A549 (cell line): ENCODE results near the gene DCAF7. TPM values are rescaled to one million over a fixed set of nuclear protein-coding genes. Genes with fewer than 3 reads are reported as not detected.

ENCODE experiments used
- ATAC-seq, 2 experiments: fragments of 200-7000 bp in 1 of 2; fragments of >200 bp in 1 of 2; cut with Nextera tagmentation in 1 of 2; cut with Tn5 transposase in 1 of 2; 3 replicates each; pipeline versions ENCODE4 v1.8.0 to v1.9.1; 2018 to 2020; ENCODE audit warnings: mild to moderate bottlenecking in 1 of 2, moderate library complexity in 1 of 2
- CTCF ChIA-PET: fragments of 300-600 bp; sonication (Branson Sonifier 250); formaldehyde crosslinking; extraction: SDS; loops from one replicate; lab custom pipeline; 2021; ENCODE audit warnings: antibody characterized with exemption, inconsistent platforms; lab: Yijun Ruan, JAX
- POLR2A ChIA-PET: fragments of 350-600 bp; formaldehyde crosslinking; extraction: SDS; loops from one replicate; lab custom pipeline; 2021; ENCODE audit warnings: antibody characterized with exemption, inconsistent platforms; lab: Yijun Ruan, JAX
- DNase-seq, 2 experiments: peaks; one replicate each; pipeline versions ENCODE4 v3.0.0 to v3.0.0-alpha.2; 2011 to 2016; ENCODE audit warnings: low read depth in 1 of 2, low spot score in 1 of 2
- FAIRE-seq: peaks from 2 replicates; lab custom pipeline; 2011; peaks lifted over from hg19 to GRCh38; lab: Jason Lieb, UNC
- H3K27ac ChIP-seq, 2 experiments: fragments of >200 bp; sonication (Bioruptor Twin); formaldehyde crosslinking; 3 replicates each; pipeline ENCODE4 v1.5.1; 2016 to 2017
- H3K4me1 ChIP-seq: fragments of >200 bp; sonication (Bioruptor Twin); formaldehyde crosslinking; 3 replicates; pipeline ENCODE4 v1.6.1; 2016
- H3K4me2 ChIP-seq: fragments of >200 bp; sonication (Bioruptor Twin); formaldehyde crosslinking; 3 replicates; pipeline ENCODE4 v1.6.1; 2016
- H3K4me3 ChIP-seq: fragments of >200 bp; sonication (Bioruptor Twin); formaldehyde crosslinking; 3 replicates; pipeline ENCODE4 v1.5.1; 2016
- H3K9me3 ChIP-seq: fragments of >200 bp; sonication (Bioruptor Twin); formaldehyde crosslinking; 3 replicates; pipeline ENCODE4 v1.6.1; 2016
- CEBPB ChIP-seq, 2 experiments: fragments of >200 bp in 1 of 2; sonication (Bioruptor Twin) in 1 of 2; formaldehyde crosslinking in 1 of 2; IDR thresholded peaks; 2 replicates each; pipeline ENCODE4 v1.6.1; 2012 to 2016
- EP300 ChIP-seq, 2 experiments: fragments of >200 bp; sonication (Bioruptor Twin); formaldehyde crosslinking; IDR thresholded peaks; 2 replicates in 1 of 2; 3 replicates in 1 of 2; pipeline ENCODE4 v1.6.1; 2016 to 2017
- ESRRA ChIP-seq: fragments of 150-350 bp; IDR thresholded peaks from 2 replicates; pipeline ENCODE4 v1.6.1; 2014; ENCODE audit warnings: mild to moderate bottlenecking, low read length, borderline replicate concordance
- FOSL2 ChIP-seq, 2 experiments: fragments of 450-650 bp in 1 of 2; fragments of >200 bp in 1 of 2; sonication (Bioruptor Twin) in 1 of 2; formaldehyde crosslinking; IDR thresholded peaks; 2 replicates each; pipeline versions ENCODE4 v1.5.0 to v1.6.1; 2016 to 2020; ENCODE audit warnings: mild to moderate bottlenecking in 1 of 2, moderate library complexity in 1 of 2
- GATA3 ChIP-seq: IDR thresholded peaks from 2 replicates; pipeline ENCODE4 v1.6.1; 2012; ENCODE audit warnings: borderline replicate concordance
- HOXB5 ChIP-seq: fragments of 250-450 bp; sonication (Bioruptor Pico); IDR thresholded peaks from 2 replicates; pipeline ENCODE4 v1.5.0; 2020; ENCODE audit warnings: mild to moderate bottlenecking, moderate library complexity
- MAFK ChIP-seq: fragments of 450-650 bp; IDR thresholded peaks from 2 replicates; pipeline ENCODE4 v1.6.1; 2014; ENCODE audit not compliant: partially characterized antibody
- MYC ChIP-seq: IDR thresholded peaks from 2 replicates; pipeline ENCODE4 v1.6.1; 2012; ENCODE audit warnings: mild to moderate bottlenecking, inconsistent platforms, low read length, improper control_type of control experiment, borderline replicate concordance
- PHF8 ChIP-seq: fragments of 200-600 bp; sonication (generic); IDR thresholded peaks from 2 replicates; pipeline ENCODE4 v1.6.1; 2016; ENCODE audit warnings: low read depth, mild to moderate bottlenecking, antibody characterized with exemption, moderate library complexity, borderline replicate concordance
- RAD21 ChIP-seq, 2 experiments: fragments of >200 bp in 1 of 2; sonication (Bioruptor Twin) in 1 of 2; formaldehyde crosslinking in 1 of 2; IDR thresholded peaks in 1 of 2; conservative IDR thresholded peaks in 1 of 2; 2 replicates in 1 of 2; 3 replicates in 1 of 2; pipeline ENCODE4 v1.6.1; 2012 to 2018; ENCODE audit warnings: inconsistent platforms in 1 of 2
- SREBF2 ChIP-seq: fragments of 450-650 bp; IDR thresholded peaks from 2 replicates; pipeline ENCODE4 v1.6.1; 2014; ENCODE audit warnings: mild to moderate bottlenecking, moderate library complexity
- WGBS: methylation state at CpG from one replicate; pipeline ENCODE4 v1.1.6; 2017; ENCODE audit errors: missing lambda C conversion rate; 5-methylcytosine and 5-hydroxymethylcytosine counted together
- polyA plus RNA-seq, 4 experiments: library from polyadenylated mRNA; depleted of rRNA in 3 of 4; stranded (reverse); fragments of >200 nt; fragmentation: RNase III in 1 of 4; extraction: RNeasy Plus Mini Kit Qiagen cat#74134 plus additional on column Dnase treatment in 1 of 4; gene quantifications; 2 replicates in 3 of 4; 3 replicates in 1 of 4; pipeline ENCODE4 v1.2.3, GENCODE V29; 2011 to 2017
- TF ChIP-seq, protein P1 (sequence below): fragments of 450-650 bp; IDR thresholded peaks from 2 replicates; pipeline ENCODE4 v1.6.1; 2014; ENCODE audit warnings: antibody characterized with exemption
- TF ChIP-seq, protein P2 (sequence below): fragments of 250-450 bp; sonication (Bioruptor Pico); IDR thresholded peaks from 2 replicates; pipeline ENCODE4 v1.5.0; 2020; ENCODE audit warnings: low read depth, mild to moderate bottlenecking, moderate library complexity
- TF ChIP-seq, protein P3 (sequence below): fragments of >200 bp; sonication (Bioruptor Twin); formaldehyde crosslinking; IDR thresholded peaks from 3 replicates; pipeline ENCODE4 v1.5.1; 2016

DCAF7 gene
- polyA plus RNA-seq, 2 of the 4 experiments (the other 2 are of a cell fraction): 37.9 to 51.4 TPM

DNA sequence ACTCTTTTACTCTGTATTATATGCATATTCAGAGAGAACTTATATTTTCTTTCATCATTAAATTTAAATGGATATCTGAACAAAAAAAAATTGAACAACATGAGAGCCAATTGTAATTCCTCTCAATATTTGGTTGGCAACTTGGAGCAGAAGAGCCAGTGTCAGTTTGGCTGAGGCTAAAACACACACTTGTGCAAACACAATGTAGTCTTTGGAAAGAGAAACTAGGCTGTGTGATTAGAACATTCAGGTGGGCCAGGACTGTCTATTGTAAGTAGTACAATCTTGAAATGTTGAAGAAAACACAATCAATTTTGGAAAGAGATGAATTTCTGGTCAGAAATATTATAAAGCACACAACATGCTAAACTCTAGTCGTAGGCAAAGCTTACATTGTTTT is 17.0 kb downstream of the DCAF7 start (continued):
- TF ChIP-seq ESRRA: no peak
- TF ChIP-seq, protein P1, sequence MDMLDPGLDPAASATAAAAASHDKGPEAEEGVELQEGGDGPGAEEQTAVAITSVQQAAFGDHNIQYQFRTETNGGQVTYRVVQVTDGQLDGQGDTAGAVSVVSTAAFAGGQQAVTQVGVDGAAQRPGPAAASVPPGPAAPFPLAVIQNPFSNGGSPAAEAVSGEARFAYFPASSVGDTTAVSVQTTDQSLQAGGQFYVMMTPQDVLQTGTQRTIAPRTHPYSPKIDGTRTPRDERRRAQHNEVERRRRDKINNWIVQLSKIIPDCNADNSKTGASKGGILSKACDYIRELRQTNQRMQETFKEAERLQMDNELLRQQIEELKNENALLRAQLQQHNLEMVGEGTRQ: no peak

DNA sequence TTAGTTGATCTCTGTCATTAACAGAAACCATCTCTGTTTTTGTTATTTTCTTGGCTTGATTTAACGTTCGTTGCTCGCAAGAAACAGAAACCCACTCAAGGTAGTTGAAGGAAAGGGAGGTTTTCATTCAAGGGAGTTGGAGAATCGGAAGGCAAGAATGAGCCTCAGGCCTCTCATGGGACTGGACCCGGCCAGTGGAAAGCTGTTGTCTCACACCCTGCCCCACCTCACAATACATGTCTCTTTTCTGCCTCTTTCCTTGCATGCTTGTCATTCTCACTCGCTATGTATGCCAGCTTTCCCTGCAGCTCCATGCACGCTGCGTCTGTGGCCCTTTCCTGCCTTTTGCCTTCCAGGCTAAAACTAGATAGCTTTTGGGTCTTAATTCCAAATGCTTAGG is 18.3 kb downstream of the DCAF7 start:
- H3K9me3 ChIP-seq: no peaks in the 10 kb centered on the region
- TF ChIP-seq CEBPB (IDR thresholded peaks at IDR 0.05) (no peak), HOXB5 (CRISPR knock-in tag) (no peak), EP300 (IDR thresholded peaks at IDR 0.05) (no peak), MAFK (no peak)
- TF ChIP-seq, all 56 proteins: peak for 0
- ATAC-seq (no peak), FAIRE-seq (no peak), DNase-seq (no peak)
- ChIA-PET CTCF (interaction anchor here (0.6 to 2.7 kb wide), 8 partner anchors 10 to 164 kb away, joined by 3 to 15 read pairs (median 4); no protein-coding TSS in a partner anchor), POLR2A (no interaction called here)
- Histone ChIP-seq H3K4me3 (no peak overlapping the region), H3K4me2 (no peak overlapping the region), H3K4me1 (peaks cover 8% of the 10 kb centered on the region; the same call in 1 of the 3 replicates), H3K27ac (no peak overlapping the region)
- WGBS: 89% methylated on average over 8 of the region's 8 CpGs

DNA sequence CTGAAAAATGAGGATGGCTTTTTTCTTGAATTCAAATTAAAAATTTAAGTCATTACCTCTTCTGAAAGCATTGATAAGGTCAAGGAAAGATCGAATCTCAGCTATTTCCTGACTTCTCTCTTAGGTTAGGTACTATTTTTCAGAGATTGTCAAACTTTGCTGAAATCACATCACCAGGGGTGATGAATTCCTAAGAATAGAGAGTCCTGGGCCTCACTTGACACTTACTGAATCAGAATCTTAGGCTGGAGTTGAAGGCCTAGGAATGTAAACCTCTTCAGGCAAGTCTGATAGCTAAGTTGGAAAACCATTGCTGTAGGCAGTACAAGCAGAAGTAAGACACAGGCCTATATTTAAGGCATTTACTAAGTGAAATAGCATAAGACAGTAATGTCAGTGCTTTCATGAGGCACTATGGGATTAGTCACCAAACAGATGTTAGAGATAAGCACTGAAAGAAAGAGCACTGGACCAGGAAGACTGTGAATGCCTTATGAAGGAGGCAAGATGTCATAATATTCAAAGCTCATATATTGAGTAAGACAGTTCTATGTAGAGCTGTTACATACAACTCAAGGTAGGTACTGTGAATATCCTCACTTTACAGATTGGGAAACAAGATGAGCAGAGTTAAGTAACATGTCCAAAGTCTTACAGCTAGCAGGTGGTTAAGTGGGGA is 21.5 kb downstream of the DCAF7 start:
- ChIA-PET CTCF (interaction anchor here (0.7 to 2.8 kb wide), 13 partner anchors 9 to 165 kb away, joined by 3 to 22 read pairs (median 4); partner anchors contain the start of gene CYB561), POLR2A (no interaction called here)
- no peaks in the 10 kb centered on the region for H3K9me3 ChIP-seq
- H3K4me2 ChIP-seq: no peak overlapping the region; the same call in 2 of the 3 replicates
- peak in 1 of 2 experiments; percentile 21 for DNase-seq
- H3K27ac ChIP-seq: no peak overlapping the region
- peaks cover 8% of the 10 kb centered on the region; the same call in 1 of the 3 replicates for H3K4me1 ChIP-seq
- peak; percentile 27 to 51; a peak in 2 of 6 replicates for ATAC-seq
- no peak overlapping the region for H3K4me3 ChIP-seq
- TF ChIP-seq GATA3: peak; percentile 48; the same call in 1 of the 2 replicates
- TF ChIP-seq, protein P2, sequence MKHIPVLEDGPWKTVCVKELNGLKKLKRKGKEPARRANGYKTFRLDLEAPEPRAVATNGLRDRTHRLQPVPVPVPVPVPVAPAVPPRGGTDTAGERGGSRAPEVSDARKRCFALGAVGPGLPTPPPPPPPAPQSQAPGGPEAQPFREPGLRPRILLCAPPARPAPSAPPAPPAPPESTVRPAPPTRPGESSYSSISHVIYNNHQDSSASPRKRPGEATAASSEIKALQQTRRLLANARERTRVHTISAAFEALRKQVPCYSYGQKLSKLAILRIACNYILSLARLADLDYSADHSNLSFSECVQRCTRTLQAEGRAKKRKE (CRISPR knock-in tag): no peak
- no peak for FAIRE-seq
- WGBS: 91% methylated on average over 1 of the region's 1 CpG

DNA sequence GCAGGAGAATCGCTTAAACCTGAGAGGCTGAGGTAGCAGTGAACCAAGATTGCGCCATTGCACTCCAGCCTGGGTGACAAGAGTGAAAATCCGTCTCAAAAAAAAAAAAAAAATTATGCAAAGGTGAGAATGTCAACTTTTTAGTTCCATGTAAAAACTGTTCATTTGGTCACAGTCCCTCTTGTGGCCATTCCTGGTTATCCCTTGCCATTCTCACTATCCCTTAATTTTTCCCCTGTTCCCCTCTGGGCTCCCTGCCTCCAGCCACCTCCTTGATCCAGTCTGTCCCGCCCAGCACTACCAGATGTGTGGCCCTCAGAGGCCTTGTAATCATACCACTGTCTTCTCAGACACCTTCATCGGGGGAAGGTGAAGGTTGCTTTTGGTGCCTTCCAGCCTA is 23.4 kb downstream of the DCAF7 start:
- peak; percentile 21 to 54 for DNase-seq
- H3K4me2 ChIP-seq: no peak overlapping the region
- TF ChIP-seq SREBF2 (no peak), FOSL2 (IDR thresholded peaks at IDR 0.05) (no peak), FOSL2 (CRISPR knock-in tag; IDR thresholded peaks at IDR 0.05) (no peak), RAD21 (conservative IDR thresholded peaks at IDR 0.05 in 1 of 2, IDR thresholded peaks at IDR 0.05 in 1 of 2) (peak; percentile 24 to 43; a peak in 1 of 5 replicates), PHF8 (no peak), MYC (no peak)
- TF ChIP-seq, protein P3, sequence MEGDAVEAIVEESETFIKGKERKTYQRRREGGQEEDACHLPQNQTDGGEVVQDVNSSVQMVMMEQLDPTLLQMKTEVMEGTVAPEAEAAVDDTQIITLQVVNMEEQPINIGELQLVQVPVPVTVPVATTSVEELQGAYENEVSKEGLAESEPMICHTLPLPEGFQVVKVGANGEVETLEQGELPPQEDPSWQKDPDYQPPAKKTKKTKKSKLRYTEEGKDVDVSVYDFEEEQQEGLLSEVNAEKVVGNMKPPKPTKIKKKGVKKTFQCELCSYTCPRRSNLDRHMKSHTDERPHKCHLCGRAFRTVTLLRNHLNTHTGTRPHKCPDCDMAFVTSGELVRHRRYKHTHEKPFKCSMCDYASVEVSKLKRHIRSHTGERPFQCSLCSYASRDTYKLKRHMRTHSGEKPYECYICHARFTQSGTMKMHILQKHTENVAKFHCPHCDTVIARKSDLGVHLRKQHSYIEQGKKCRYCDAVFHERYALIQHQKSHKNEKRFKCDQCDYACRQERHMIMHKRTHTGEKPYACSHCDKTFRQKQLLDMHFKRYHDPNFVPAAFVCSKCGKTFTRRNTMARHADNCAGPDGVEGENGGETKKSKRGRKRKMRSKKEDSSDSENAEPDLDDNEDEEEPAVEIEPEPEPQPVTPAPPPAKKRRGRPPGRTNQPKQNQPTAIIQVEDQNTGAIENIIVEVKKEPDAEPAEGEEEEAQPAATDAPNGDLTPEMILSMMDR: peak; percentile 38; the same call in 2 of the 3 replicates
- no peak overlapping the region for H3K4me3 ChIP-seq
- H3K9me3 ChIP-seq: no peaks in the 10 kb centered on the region
- POLR2A ChIA-PET: no interaction called here
- no peak for FAIRE-seq
- CTCF ChIA-PET: interaction anchor here (0.6 to 3.9 kb wide), 10 partner anchors 9 to 147 kb away, joined by 3 to 22 read pairs (median 4); partner anchors contain the start of gene DCAF7
- peak; percentile 81 to 83; a peak in 5 of 6 replicates for ATAC-seq
- H3K27ac ChIP-seq: no peak overlapping the region
- peaks cover 8% of the 10 kb centered on the region; the same call in 1 of the 3 replicates for H3K4me1 ChIP-seq
- 74% methylated on average over 5 of the region's 5 CpGs for WGBS
